Activated CD8-positive, alpha-beta memory T cell treated with anti-CD3 and anti-CD28 coated beads, Interleukin-2, amount 50 U/mL, for 24 hours (primary cell): ENCODE results near the gene FBRS.
"Not testable (repeated sequence)": the region's sequence is repeated elsewhere in the genome, so short reads cannot be mapped to it uniquely, and the experiment has no call there.

ENCODE experiments used
- DNase-seq: peaks from one replicate; pipeline ENCODE4 v3.0.0-alpha.2; 2020; ENCODE audit errors: extremely low read depth

FBRS gene

DNA sequence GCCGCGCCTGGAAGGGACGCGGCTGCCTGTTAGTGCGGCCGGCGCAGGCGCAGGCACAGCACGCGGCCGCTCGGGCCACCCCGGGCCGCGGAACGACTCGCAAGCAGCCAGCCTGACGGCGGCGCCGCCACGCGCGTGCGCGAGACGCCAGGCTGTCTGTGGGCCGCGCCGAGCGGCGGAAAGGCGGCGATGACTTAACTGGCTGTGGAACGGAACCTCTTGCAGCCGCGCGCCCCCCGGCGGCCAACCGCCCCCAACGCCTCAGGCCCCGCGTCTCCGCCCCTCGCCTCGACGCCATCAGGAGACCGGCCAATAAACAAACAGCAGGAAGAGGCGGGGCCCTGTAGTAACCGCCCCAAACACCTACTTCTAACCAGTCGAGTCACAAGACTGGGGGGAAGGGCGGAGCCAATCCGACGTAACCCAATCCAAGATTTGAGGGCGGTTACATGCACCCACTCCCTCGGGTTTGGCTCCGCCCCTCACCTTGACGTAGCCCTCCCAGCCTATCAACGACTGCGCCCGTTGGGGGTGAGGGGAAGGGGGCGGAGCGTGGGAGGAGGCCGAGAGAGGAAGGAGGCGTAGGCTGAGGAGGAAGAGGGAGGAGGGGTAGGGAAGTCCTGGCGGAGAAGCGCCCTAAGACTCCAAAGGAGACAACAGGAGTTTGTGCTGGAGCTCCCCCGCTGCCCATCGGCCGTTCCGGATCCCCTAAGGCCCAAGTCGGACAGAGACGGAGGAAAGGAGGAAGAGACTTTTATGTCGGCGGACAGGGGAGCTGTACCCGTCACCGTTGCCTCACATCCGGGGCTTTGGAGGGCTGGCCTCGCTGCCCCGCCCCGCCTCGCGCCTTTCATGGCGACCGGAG is at the start of gene FBRS:
TSS of gene FBRS (plus strand) at position 566 of the 865 bp plus-strand sequence. CDS start 1,088 bp downstream, outside the sequence.
- DNase-seq = peak; percentile 100

GRCh38 chr16:30609002-30609925 is 49.0 kb upstream of the FBRS start:
- no peak for DNase-seq

DNA sequence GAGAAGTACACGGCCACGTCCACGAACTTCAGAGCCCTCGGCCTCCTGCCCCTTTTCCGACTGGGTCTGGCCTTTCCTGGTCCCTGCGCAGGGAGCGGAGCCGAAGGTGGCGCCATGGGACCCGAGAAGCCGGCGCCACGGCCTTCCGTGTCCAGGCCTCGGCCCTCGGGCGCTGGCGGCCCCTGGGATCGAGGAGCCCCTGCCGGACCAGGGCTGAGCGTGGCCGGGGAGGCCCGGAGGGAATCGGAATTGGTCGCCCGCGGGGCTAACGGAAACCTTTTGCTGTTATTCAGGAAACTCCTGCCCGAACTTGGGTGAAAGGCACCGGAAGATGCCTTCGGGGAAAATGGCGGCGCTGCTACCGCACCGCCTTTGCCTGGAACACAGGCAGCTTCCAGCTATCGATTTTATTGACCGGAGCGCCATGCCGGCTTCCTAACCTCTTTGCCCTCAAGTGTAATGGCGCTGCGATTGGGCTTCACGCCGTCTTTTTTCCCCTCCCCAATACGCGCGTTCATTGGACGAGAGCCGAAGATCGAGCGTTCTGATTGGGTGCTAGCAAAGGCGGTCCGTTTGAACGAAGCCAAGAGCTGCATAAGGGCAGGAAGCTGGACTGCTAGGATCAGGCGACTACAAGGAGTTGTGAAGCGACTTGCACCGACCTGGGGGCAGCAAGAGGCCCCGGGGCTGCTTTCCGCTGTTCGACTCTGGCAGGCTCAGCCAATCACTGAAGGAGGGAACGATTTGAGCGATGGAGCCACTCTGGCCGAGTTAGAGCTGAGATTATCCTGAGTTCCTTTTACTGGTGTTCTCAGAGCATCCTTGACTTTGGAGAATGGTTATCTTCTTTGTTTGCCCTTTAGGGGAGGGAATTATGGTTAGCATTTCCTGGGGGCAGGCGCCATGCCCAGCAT is 48.0 kb upstream of the FBRS start, which contains the start of gene ZNF689:
TSS of gene ZNF689 (minus strand) at position 464 of the 914 bp plus-strand sequence. CDS start at position 116, 348 bp downstream.
- DNase-seq = peak; percentile 85

- peak; percentile 51 for DNase-seq
Measured at GRCh38 chr16:30615358-30616091, 42.7 kb upstream of the FBRS start.

DNA sequence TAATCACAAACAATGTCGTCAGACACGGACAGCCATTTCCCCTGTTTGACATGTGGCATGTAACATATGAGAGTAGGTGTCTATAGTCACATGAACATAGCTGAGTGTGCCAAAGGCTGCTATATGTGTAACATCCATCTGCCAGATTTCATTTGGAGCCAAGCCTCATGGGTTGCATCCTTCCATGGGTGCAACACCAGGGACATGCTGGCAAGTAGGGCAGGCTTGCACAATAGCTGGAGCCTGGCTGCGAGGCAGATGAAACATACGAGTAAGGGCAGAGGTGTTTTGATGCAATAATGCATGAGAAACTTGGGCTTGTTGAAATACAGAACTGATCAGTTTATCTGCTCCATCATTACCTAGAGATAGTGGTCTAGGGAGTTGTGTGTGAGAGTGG is 39.0 kb upstream of the FBRS start:
- no peak for DNase-seq

- DNase-seq = no peak
Measured at GRCh38 chr16:30619638-30620037, 38.6 kb upstream of the FBRS start.

GRCh38 chr16:30620169-30620568 is 38.1 kb upstream of the FBRS start:
- DNase-seq = no peak

- no peak for DNase-seq
Measured at GRCh38 chr16:30621765-30622164, 36.5 kb upstream of the FBRS start.

DNA sequence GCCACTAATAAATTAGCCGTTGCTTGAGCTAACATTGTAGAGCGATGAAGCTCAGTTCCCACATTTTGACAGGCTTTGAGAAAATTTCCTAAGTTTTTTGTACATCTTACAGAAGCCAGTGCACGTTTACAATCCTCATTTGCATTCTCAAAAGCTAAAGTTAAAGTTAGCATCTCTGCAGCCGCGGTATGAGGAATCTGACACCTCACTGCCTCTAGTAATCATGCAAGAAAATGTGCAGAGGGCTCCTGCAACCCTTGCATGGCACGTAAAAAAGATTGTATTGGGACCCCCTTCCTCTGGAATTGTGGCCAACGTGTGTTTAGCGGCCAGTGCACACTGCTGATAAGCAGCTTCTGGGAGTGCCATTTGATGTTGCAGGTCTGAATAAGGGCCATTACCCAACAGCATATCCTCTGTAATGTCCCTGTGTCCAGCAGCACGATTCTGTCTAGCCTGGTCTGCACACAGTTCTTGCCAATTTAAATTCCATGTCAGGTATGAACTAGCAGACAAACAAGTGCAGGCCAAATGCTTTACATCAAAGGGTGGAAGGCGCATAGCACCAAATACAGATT is 35.7 kb upstream of the FBRS start:
- DNase-seq = no peak

DNA sequence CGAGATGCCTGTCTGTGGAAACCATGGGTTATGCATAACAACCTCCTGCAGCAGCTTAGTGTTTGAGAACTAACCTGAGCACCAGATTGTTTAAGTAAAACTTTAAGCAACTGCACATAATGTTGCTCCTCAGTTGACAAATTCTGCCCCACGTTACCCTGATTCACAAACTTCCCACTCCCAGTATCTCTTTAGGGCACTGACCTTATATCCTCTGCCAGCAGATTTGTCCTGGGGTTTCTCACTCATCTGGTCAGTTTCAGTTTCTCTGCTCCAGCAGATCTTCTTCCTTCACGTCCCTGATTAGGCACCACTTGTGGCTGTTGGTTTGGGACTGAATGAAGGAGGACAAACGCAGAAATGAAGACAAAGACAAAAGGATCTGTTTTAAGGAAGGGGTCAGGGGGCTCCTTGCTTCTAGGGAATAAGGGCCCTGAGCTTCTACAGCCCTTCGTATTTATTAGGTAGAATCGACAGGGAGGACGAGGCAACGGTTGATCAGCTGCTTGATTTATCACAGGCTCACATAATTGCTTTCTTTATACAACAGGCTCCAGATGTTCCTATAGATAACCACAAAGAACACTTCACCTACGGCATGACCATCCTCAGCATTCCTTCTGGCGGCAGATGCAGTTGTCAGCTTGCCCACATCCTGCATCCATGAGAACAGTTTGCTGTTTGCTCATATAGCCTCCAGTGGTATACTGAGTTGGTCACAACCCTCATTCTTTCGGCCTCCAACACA is 34.5 kb upstream of the FBRS start:
- no peak for DNase-seq

GRCh38 chr16:30626236-30626635 is 32.0 kb upstream of the FBRS start:
- DNase-seq = no peak

DNA sequence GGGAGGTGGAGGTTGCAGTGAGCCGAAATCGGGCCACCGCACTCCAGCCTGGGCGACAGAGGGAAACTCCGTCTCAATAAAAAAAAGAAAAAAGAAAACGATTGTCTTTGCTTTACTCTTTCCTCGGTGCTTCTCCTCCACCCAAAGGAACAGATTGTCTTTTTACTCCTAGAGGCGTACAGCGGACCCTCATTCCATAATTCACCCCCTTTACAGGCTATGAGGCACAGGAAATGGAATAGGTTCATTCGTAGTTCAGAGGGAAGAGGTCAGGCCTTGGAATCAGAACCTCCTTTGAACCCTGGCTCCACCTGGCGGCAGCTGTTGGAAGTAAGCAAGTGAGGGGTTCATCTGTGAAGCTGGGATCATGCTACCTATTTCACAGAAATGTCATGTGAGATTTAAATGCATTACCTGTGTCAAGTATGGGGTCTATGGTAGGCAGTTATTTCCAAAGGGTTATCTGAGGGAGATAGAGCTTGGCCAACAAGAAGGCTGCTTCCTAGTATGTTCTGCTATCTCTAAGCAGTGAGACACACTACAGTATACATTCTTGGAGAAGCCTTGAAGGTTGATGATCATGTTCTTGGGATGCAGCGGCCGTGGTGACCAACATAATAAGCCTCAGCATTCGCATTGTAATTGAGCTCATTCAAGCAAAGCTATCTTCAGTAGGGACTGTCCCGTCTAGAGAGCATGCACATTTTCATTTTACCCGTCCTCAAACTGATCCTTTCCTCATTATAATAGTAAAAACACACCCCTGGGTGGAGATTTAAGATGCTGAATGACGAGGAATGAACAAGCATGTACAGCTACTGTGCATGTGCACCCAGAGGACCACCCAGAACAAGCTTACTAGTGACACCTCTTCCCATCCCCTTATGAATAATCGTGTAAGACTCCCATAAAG is 29.3 kb upstream of the FBRS start:
- peak; percentile 81 for DNase-seq

- DNase-seq = not testable (repeated sequence)
Measured at GRCh38 chr16:30632454-30632853, 25.8 kb upstream of the FBRS start.

- DNase-seq = no peak
Measured at GRCh38 chr16:30633526-30633925, 24.7 kb upstream of the FBRS start.

DNA sequence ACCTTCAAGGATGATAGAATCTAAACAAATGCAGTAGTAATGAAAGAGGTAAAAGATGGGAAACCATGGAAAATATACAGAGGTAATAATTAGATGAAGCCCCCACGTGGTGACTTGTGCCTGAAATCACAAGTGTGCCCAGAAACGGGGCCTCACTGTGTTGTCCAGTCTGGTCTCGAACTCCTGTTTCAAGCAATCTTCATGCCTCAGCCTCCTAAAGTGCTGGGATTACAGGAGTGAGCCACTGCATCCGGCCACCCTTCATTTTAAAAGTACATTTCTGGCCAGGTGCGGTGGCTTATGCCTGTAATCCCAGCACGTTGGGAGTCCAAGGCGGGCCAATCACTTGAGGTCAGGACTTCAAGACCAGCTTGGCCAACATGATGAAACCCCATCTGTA is 21.6 kb upstream of the FBRS start:
- no peak for DNase-seq

- DNase-seq = not testable (repeated sequence)
Measured at GRCh38 chr16:30637139-30637538, 21.1 kb upstream of the FBRS start.

GRCh38 chr16:30637944-30638343 is 20.3 kb upstream of the FBRS start:
- DNase-seq = no peak

GRCh38 chr16:30641378-30641982 is 16.8 kb upstream of the FBRS start:
- DNase-seq = no peak
